ENCODE data around the gene ZDHHC17. TPM values are rescaled to one million over a fixed set of nuclear protein-coding genes. Genes with fewer than 3 reads are reported as not detected.

Gene ZDHHC17
- total and polyA plus RNA-seq, 2 experiments from 2014 or later: 11.7 to 39.8 TPM

- Histone ChIP-seq H3K9me2 (replicated peaks; ENCODE audit: insufficient read depth) (no peaks in the 10 kb centered on the region), H4K20me1 (ENCODE audit: insufficient read depth, poor library complexity, severe bottlenecking) (no peaks in the 10 kb centered on the region), H3K27ac (no peak overlapping the region), H2AFZ (no peak overlapping the region), H3K9me3 (ENCODE audit: low read depth) (no peaks in the 10 kb centered on the region), H3K4me3 (no peak overlapping the region), H3K4me2 (no peak overlapping the region), H3K79me2 (no peaks in the 10 kb centered on the region), H3K4me1 (ENCODE audit: insufficient read depth) (no peaks in the 10 kb centered on the region), H3K27me3 (no peaks in the 10 kb centered on the region), H3K36me3 (replicated peaks; ENCODE audit: insufficient read depth, low read depth) (no peaks in the 10 kb centered on the region)
- TF ChIP-seq EZH2 (IDR thresholded peaks at IDR 0.05; ENCODE audit: borderline replicate concordance): no peak
- no peak for TF ChIP-seq CTCF (IDR thresholded peaks at IDR 0.05; ENCODE audit: poor library complexity)
- no peak for TF ChIP-seq EZH2phosphoT487 (IDR thresholded peaks at IDR 0.05; ENCODE audit: low read depth, severe bottlenecking, unreplicated experiment)
- no peak for DNase-seq (ENCODE audit: low spot score)
- WGBS (ENCODE audit: low lambda C conversion rate, missing lambda C conversion rate): 53% methylated on average over 1 of the region's 1 CpG
Measured at GRCh38 chr12:76757694-76758093, 6.2 kb upstream of the ZDHHC17 start.

- H3K4me2 ChIP-seq: peak overlapping the region; percentile 82
- WGBS (ENCODE audit: low lambda C conversion rate, missing lambda C conversion rate): 44% methylated on average over 8 of the region's 8 CpGs
- H3K27ac ChIP-seq: peak overlapping the region; percentile 98
- H3K9me3 ChIP-seq (ENCODE audit: low read depth): no peaks in the 10 kb centered on the region
- H3K4me1 ChIP-seq (ENCODE audit: insufficient read depth): peaks cover 8% of the 10 kb centered on the region
- H3K4me3 ChIP-seq: no peak overlapping the region
- no peaks in the 10 kb centered on the region for H3K9me2 ChIP-seq (replicated peaks; ENCODE audit: insufficient read depth)
- no peaks in the 10 kb centered on the region for H3K27me3 ChIP-seq
- DNase-seq (ENCODE audit: low spot score): peak; percentile 12
- no peak for TF ChIP-seq EZH2phosphoT487 (IDR thresholded peaks at IDR 0.05; ENCODE audit: low read depth, severe bottlenecking, unreplicated experiment)
- TF ChIP-seq EZH2 (IDR thresholded peaks at IDR 0.05; ENCODE audit: borderline replicate concordance): no peak
- no peak for TF ChIP-seq CTCF (IDR thresholded peaks at IDR 0.05; ENCODE audit: poor library complexity)
- no peaks in the 10 kb centered on the region for H3K36me3 ChIP-seq (replicated peaks; ENCODE audit: insufficient read depth, low read depth)
- peak overlapping the region; percentile 72 for H2AFZ ChIP-seq
- peaks cover 32% of the 10 kb centered on the region for H3K79me2 ChIP-seq
- H4K20me1 ChIP-seq (ENCODE audit: insufficient read depth, poor library complexity, severe bottlenecking): peaks cover 16% of the 10 kb centered on the region
Measured at GRCh38 chr12:76762601-76762980, 1.3 kb upstream of the ZDHHC17 start.

- H3K4me3 ChIP-seq: peak overlapping the region; percentile 90
- 12% methylated on average over 9 of the region's 9 CpGs for WGBS (ENCODE audit: low lambda C conversion rate, missing lambda C conversion rate)
- H3K27ac ChIP-seq: peak overlapping the region; percentile 98
- H3K9me2 ChIP-seq (replicated peaks; ENCODE audit: insufficient read depth): no peaks in the 10 kb centered on the region
- TF ChIP-seq EZH2phosphoT487 (IDR thresholded peaks at IDR 0.05; ENCODE audit: low read depth, severe bottlenecking, unreplicated experiment) (no peak), CTCF (IDR thresholded peaks at IDR 0.05; ENCODE audit: poor library complexity) (no peak), EZH2 (IDR thresholded peaks at IDR 0.05; ENCODE audit: borderline replicate concordance) (no peak)
- no peaks in the 10 kb centered on the region for H3K27me3 ChIP-seq
- H2AFZ ChIP-seq: peak overlapping the region; percentile 69
- H3K79me2 ChIP-seq: peaks cover 54% of the 10 kb centered on the region
- peaks cover 33% of the 10 kb centered on the region for H4K20me1 ChIP-seq (ENCODE audit: insufficient read depth, poor library complexity, severe bottlenecking)
- H3K4me1 ChIP-seq (ENCODE audit: insufficient read depth): peaks cover 8% of the 10 kb centered on the region
- no peaks in the 10 kb centered on the region for H3K36me3 ChIP-seq (replicated peaks; ENCODE audit: insufficient read depth, low read depth)
- H3K9me3 ChIP-seq (ENCODE audit: low read depth): no peaks in the 10 kb centered on the region
- H3K4me2 ChIP-seq: peak overlapping the region; percentile 82
- DNase-seq (ENCODE audit: low spot score): peak; percentile 29
Measured at GRCh38 chr12:76764856-76765255, 941 bp downstream of the ZDHHC17 start.

GRCh38 chr12:76765598-76765997 lies 1.7 kb downstream of the ZDHHC17 start:
- 83% methylated on average over 6 of the region's 6 CpGs for WGBS (ENCODE audit: low lambda C conversion rate, missing lambda C conversion rate)
- H3K79me2 ChIP-seq: peaks cover 62% of the 10 kb centered on the region
- TF ChIP-seq EZH2phosphoT487 (IDR thresholded peaks at IDR 0.05; ENCODE audit: low read depth, severe bottlenecking, unreplicated experiment) (no peak), CTCF (IDR thresholded peaks at IDR 0.05; ENCODE audit: poor library complexity) (no peak), EZH2 (IDR thresholded peaks at IDR 0.05; ENCODE audit: borderline replicate concordance) (no peak)
- peak overlapping the region; percentile 98 for H3K27ac ChIP-seq
- H3K4me3 ChIP-seq: no peak overlapping the region
- H4K20me1 ChIP-seq (ENCODE audit: insufficient read depth, poor library complexity, severe bottlenecking): peaks cover 40% of the 10 kb centered on the region
- H2AFZ ChIP-seq: no peak overlapping the region
- H3K27me3 ChIP-seq: no peaks in the 10 kb centered on the region
- no peak for DNase-seq (ENCODE audit: low spot score)
- H3K36me3 ChIP-seq (replicated peaks; ENCODE audit: insufficient read depth, low read depth): no peaks in the 10 kb centered on the region
- no peaks in the 10 kb centered on the region for H3K9me2 ChIP-seq (replicated peaks; ENCODE audit: insufficient read depth)
- peaks cover 8% of the 10 kb centered on the region for H3K4me1 ChIP-seq (ENCODE audit: insufficient read depth)
- H3K4me2 ChIP-seq: peak overlapping the region; percentile 82
- H3K9me3 ChIP-seq (ENCODE audit: low read depth): no peaks in the 10 kb centered on the region

All from hepatocyte (in vitro differentiated cells).